Uterus (tissue), 2 donors: Measurements from ENCODE around the gene SAMD3.

Experiments used
- CTCF ChIP-seq, 4 experiments: fragments of 200-600 bp in 2 of 4; fragments of 450-650 bp in 2 of 4; sonication (generic) in 2 of 4; IDR thresholded peaks; one replicate each; pipeline ENCODE4 v1.5.1; 2016 to 2019; ENCODE audit warnings: antibody characterized with exemption in 4 of 4, mild to moderate bottlenecking in 2 of 4, moderate library complexity in 1 of 4
- POLR2A ChIP-seq, 2 donors: fragments of 450-650 bp; IDR thresholded peaks; one replicate each; pipeline ENCODE4 v1.6.1; 2016; ENCODE audit warnings: antibody characterized with exemption in 2 of 2, mild to moderate bottlenecking in 1 of 2, moderate library complexity in 1 of 2

DNA sequence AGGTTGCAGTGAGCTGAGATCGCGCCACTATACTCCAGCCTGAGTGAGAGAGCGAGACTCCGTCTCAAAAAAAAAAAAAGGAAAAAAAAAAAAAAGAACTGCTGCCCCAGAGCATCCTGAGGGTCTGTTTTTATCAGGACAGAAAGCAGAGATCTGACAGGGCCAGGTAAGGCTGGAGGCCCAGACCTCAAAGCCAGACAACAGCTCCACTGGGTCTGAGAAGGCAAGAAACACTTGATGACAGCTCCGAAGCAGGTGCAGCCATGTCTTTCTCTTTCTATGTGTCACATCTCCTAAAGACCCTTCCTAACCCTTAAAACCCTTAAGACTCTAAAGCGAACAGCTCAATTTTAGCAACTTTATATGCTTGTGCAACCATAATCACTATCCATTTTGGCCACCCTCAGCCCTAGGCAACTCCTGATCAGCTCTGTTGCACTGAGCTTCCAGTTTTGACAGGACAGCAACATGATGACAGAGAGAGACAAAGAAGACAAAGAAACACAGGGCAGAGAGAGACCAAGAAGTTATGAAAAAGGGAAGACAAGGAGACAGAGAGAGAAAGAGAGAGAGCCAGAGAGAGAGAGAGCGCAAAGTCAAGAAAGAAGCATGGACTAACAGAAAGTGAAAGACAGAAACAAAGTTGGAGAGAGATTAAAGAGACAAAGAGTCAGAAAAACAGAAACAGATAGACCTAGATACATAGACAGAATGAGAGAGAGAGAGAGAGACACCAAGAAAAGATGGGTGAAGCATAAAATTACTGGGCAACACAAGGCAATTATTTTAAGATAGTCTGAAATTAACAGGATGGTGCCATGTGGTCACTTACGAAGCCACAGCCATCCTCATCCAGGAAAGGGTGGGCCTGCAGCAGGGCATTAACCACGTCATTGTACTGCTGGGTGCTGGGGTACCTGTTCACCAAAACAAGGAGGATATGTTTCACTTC lies 39.2 kb downstream of the SAMD3 start:
- TF ChIP-seq CTCF (IDR thresholded peaks at IDR 0.05) = no peak
- TF ChIP-seq POLR2A (IDR thresholded peaks at IDR 0.05) = no peak
